Mesothelial cell of epicardium (in vitro differentiated cells): ENCODE results near the gene CYP3A7. TPM values are rescaled to one million over a fixed set of nuclear protein-coding genes. Genes with fewer than 3 reads are reported as not detected.
"Not testable (repeated sequence)": the region's sequence is repeated elsewhere in the genome, so short reads cannot be mapped to it uniquely, and the experiment has no call there.

Source experiments
- DNase-seq, 2 experiments: peaks; one replicate each; pipeline ENCODE4 v3.0.0; 2021; ENCODE audit warnings: low spot score in 2 of 2; ENCODE audit not compliant: unreplicated experiment in 2 of 2
- H3K27ac Mint-ChIP-seq: 2 replicates; pipeline ENCODE4 v1.8.0; 2021; ENCODE audit warnings: mixed read lengths
- H3K27me3 Mint-ChIP-seq: 2 replicates; pipeline ENCODE4 v1.8.0; 2021; ENCODE audit warnings: low read depth, mixed read lengths
- H3K36me3 Mint-ChIP-seq: 2 replicates; pipeline ENCODE4 v1.8.0; 2021; ENCODE audit warnings: mixed read lengths
- H3K4me1 Mint-ChIP-seq: 2 replicates; pipeline ENCODE4 v1.8.0; 2021; ENCODE audit warnings: mixed read lengths
- H3K4me3 Mint-ChIP-seq: 2 replicates; pipeline ENCODE4 v1.8.0; 2021; ENCODE audit warnings: mild to moderate bottlenecking, moderate library complexity, mixed read lengths
- H3K9me3 Mint-ChIP-seq: 2 replicates; pipeline ENCODE4 v1.8.0; 2021; ENCODE audit warnings: mixed read lengths
- CTCF ChIP-seq: fragments of 200-600 bp; sonication (generic); IDR thresholded peaks from one replicate; pipeline ENCODE4 v1.5.0; 2021; ENCODE audit warnings: antibody characterized with exemption; ENCODE audit not compliant: unreplicated experiment
- total RNA-seq: library from RNA; stranded (reverse); gene quantifications from 3 replicates; pipeline ENCODE4 v1.2.1, GENCODE V29; 2021

CYP3A7 gene
- total RNA-seq, 1 donor from 2014 or later = not detected

GRCh38 chr7:99713995-99714570 is 20.9 kb downstream of the CYP3A7 start:
- Mint-ChIP-seq H3K4me3 (no peak overlapping the region), H3K9me3 (peaks cover 26% of the 10 kb centered on the region), H3K27ac (no peak overlapping the region), H3K4me1 (no peaks in the 10 kb centered on the region), H3K36me3 (no peaks in the 10 kb centered on the region), H3K27me3 (no peaks in the 10 kb centered on the region)
- DNase-seq = no peak
- no peak for TF ChIP-seq CTCF

GRCh38 chr7:99709838-99710578 is 25.0 kb downstream of the CYP3A7 start:
- no peaks in the 10 kb centered on the region for H3K27me3 Mint-ChIP-seq
- peaks cover 10% of the 10 kb centered on the region for H3K9me3 Mint-ChIP-seq
- no peaks in the 10 kb centered on the region for H3K36me3 Mint-ChIP-seq
- TF ChIP-seq CTCF = no peak
- no peak overlapping the region for H3K4me3 Mint-ChIP-seq
- H3K27ac Mint-ChIP-seq = no peak overlapping the region
- H3K4me1 Mint-ChIP-seq = no peaks in the 10 kb centered on the region
- no peak for DNase-seq

- H3K27me3 Mint-ChIP-seq = no peaks in the 10 kb centered on the region
- no peak for DNase-seq
- no peak overlapping the region for H3K4me3 Mint-ChIP-seq
- H3K9me3 Mint-ChIP-seq = peaks cover 2% of the 10 kb centered on the region
- no peaks in the 10 kb centered on the region for H3K36me3 Mint-ChIP-seq
- no peaks in the 10 kb centered on the region for H3K4me1 Mint-ChIP-seq
- TF ChIP-seq CTCF = no peak
- no peak overlapping the region for H3K27ac Mint-ChIP-seq
Observed at GRCh38 chr7:99709260-99709659, 25.7 kb downstream of the CYP3A7 start.

GRCh38 chr7:99707096-99707495 is 27.9 kb downstream of the CYP3A7 start:
- H3K4me1 Mint-ChIP-seq = no peaks in the 10 kb centered on the region
- H3K27ac Mint-ChIP-seq = no peak overlapping the region
- no peak for TF ChIP-seq CTCF
- peaks cover 9% of the 10 kb centered on the region for H3K9me3 Mint-ChIP-seq
- no peaks in the 10 kb centered on the region for H3K36me3 Mint-ChIP-seq
- no peak overlapping the region for H3K4me3 Mint-ChIP-seq
- peaks cover 3% of the 10 kb centered on the region for H3K27me3 Mint-ChIP-seq
- no peak for DNase-seq

- Mint-ChIP-seq H3K27ac (peak overlapping the region; percentile 77), H3K4me1 (peaks cover 33% of the 10 kb centered on the region), H3K9me3 (peaks cover 9% of the 10 kb centered on the region), H3K27me3 (peaks cover 3% of the 10 kb centered on the region), H3K4me3 (no peak overlapping the region), H3K36me3 (no peaks in the 10 kb centered on the region)
- no peak for DNase-seq
- no peak for TF ChIP-seq CTCF
Observed at GRCh38 chr7:99699946-99700345, 35.0 kb downstream of the CYP3A7 start.

GRCh38 chr7:99698867-99699730 is 35.9 kb downstream of the CYP3A7 start:
- H3K36me3 Mint-ChIP-seq, H3K4me3 Mint-ChIP-seq, H3K27me3 Mint-ChIP-seq, DNase-seq, H3K9me3 Mint-ChIP-seq: not testable (repeated sequence)
- Mint-ChIP-seq H3K4me1 (peaks cover 41% of the 10 kb centered on the region), H3K27ac (peak overlapping the region; percentile 77)
